Kidney (tissue), 22 donors: Measurements from ENCODE around the gene ADCYAP1. TPM values are rescaled to one million over a fixed set of nuclear protein-coding genes. Genes with fewer than 3 reads are reported as not detected.

ENCODE experiments used
- DNase-seq, 5 donors: peaks; one replicate each; pipeline ENCODE4 v3.0.0-alpha.2; 2013 to 2020
- FAIRE-seq: peaks from 2 replicates; lab custom pipeline; 2012; peaks lifted over from hg19 to GRCh38; lab: Jason Lieb, UNC
- H3K27ac ChIP-seq, 2 donors: one replicate each; pipeline ENCODE4 v1.7.0; 2013; ENCODE audit warnings: low read depth in 2 of 2, low read length in 2 of 2, inconsistent platforms in 1 of 2
- H3K27me3 ChIP-seq: one replicate; pipeline ENCODE4 v1.7.1; 2013; ENCODE audit warnings: low read length, inconsistent platforms; ENCODE audit not compliant: control insufficient read depth, insufficient read depth
- H3K36me3 ChIP-seq, 3 donors: one replicate each; pipeline versions ENCODE4 v1.7.0 to v1.7.1; 2013; ENCODE audit warnings: low read length in 3 of 3, control low read depth in 1 of 3, inconsistent platforms in 1 of 3; ENCODE audit not compliant: insufficient read depth in 3 of 3, control insufficient read depth in 2 of 3
- H3K4me1 ChIP-seq, 3 donors: one replicate each; pipeline versions ENCODE4 v1.7.0 to v1.7.1; 2013; ENCODE audit warnings: low read length in 3 of 3, inconsistent platforms in 1 of 3, low read depth in 1 of 3; ENCODE audit not compliant: control insufficient read depth in 2 of 3, insufficient read depth in 2 of 3
- H3K4me3 ChIP-seq, 3 donors: one replicate each; pipeline versions ENCODE4 v1.7.0 to v1.8.1; 2013; ENCODE audit warnings: low read length in 3 of 3, control low read depth in 1 of 3, inconsistent platforms in 1 of 3
- H3K9ac ChIP-seq, 3 donors: one replicate each; pipeline versions ENCODE4 v1.7.0 to v1.7.1; 2013; ENCODE audit warnings: low read length in 3 of 3, control low read depth in 1 of 3, inconsistent platforms in 1 of 3
- H3K9me3 ChIP-seq, 3 donors: one replicate each; pipeline versions ENCODE4 v1.7.0 to v1.7.1; 2013; ENCODE audit warnings: low read length in 3 of 3, control low read depth in 1 of 3, inconsistent platforms in 1 of 3; ENCODE audit not compliant: control insufficient read depth in 2 of 3, insufficient read depth in 1 of 3
- CTCF ChIP-seq: IDR thresholded peaks from 3 replicates; pipeline ENCODE4 v1.5.1; 2012; ENCODE audit warnings: mild to moderate bottlenecking, moderate library complexity, borderline replicate concordance; ENCODE audit not compliant: insufficient read depth; ENCODE audit errors: extremely low read depth
- intact Hi-C: fragments of 100-400 bp; cut with DNase I; formaldehyde crosslinking; loops from one replicate; pipeline ENCODE4 v1.11.1; 2022
- long read RNA-seq, 10 donors: library from polyadenylated mRNA in 1 of 10; unstranded in 1 of 10; transcript quantifications; one replicate each; pipeline ENCODE4 v2.0.0 and lab custom pipeline, GENCODE V29; 2021 to 2026
- polyA plus RNA-seq: library from polyadenylated mRNA; stranded (reverse); fragments of 350-450 nt; fragmentation: Illumina TruSeq; extraction: RNeasy Lipid Tissue Mini Kit (QIAGEN cat#74804); gene quantifications from one replicate; pipeline ENCODE4 v1.2.3, GENCODE V29; 2014; ENCODE audit warnings: low read depth, low replicate concordance; ENCODE audit not compliant: insufficient read depth
- total RNA-seq: library from RNA; stranded (reverse); fragmentation: NEBNext Ultra II Directional; extraction: Animal tissue kit (Norgen Biotek cat#: 25700); gene quantifications from one replicate; pipeline ENCODE4 v1.2.1, GENCODE V29; 2021
- donor health status: control.
- donor health status: control.
- donor health status: control.
- donor health status: control.
- donor health status: control.
- donor health status: DM: yes; HTN: yes; CAD: no.
- donor health status: Normal renal cell carcinoma (clear cell type).

ADCYAP1 gene
- 11.1 TPM for total RNA-seq
- 1.8 TPM for polyA plus RNA-seq
- long read RNA-seq, donor 1: 0 reads
- long read RNA-seq, donor 2: 0 reads
- long read RNA-seq, donor 3: 0 reads
- long read RNA-seq, donor 4: 0 reads
- long read RNA-seq, donor 5: 0 reads
- long read RNA-seq, donor 6: 0 reads
- long read RNA-seq, donor 7, partial matches to known transcripts: 0 of 2 reads
- long read RNA-seq, donor 7, other reads (novel, unspliced or antisense): 1 of 2 reads
- long read RNA-seq, donor 8: 0 reads
- long read RNA-seq, donor 9: 0 reads
- long read RNA-seq, donor 10: 0 reads

GRCh38 chr18:904218-905090 lies at the start of gene ADCYAP1:
Gene ADCYAP1 (plus strand): TSS chr18:904871. CDS start chr18:905387, 516 bp downstream.
- FAIRE-seq (no peak), DNase-seq (no peak)
- Histone ChIP-seq H3K36me3 (no peaks in the 10 kb centered on the region), H3K4me3 (no peak within 1 kb of the TSS), H3K9me3 (no peaks in the 10 kb centered on the region), H3K27me3 (peaks cover 39% of the 10 kb centered on the region), H3K27ac (no peak within 1 kb of the TSS), H3K9ac (no peak within 1 kb of the TSS), H3K4me1 (peaks cover 0 to 12% (median 0%) of the 10 kb centered on the region in 3 donors)
- intact Hi-C loops: no loop called here
- TF ChIP-seq CTCF: no peak

GRCh38 chr18:857986-858385 lies 46.7 kb upstream of the ADCYAP1 start:
- Histone ChIP-seq H3K36me3 (no peaks in the 10 kb centered on the region), H3K4me3 (no peak overlapping the region), H3K9me3 (no peaks in the 10 kb centered on the region), H3K4me1 (no peaks in the 10 kb centered on the region), H3K27me3 (no peaks in the 10 kb centered on the region), H3K27ac (no peak overlapping the region), H3K9ac (no peak overlapping the region)
- no peak for TF ChIP-seq CTCF
- intact Hi-C loops: no loop called here
- DNase-seq (no peak), FAIRE-seq (no peak)

- peak; percentile 60 to 84 (median 72) for DNase-seq
- Histone ChIP-seq H3K4me1 (no peaks in the 10 kb centered on the region), H3K27me3 (no peaks in the 10 kb centered on the region), H3K9me3 (no peaks in the 10 kb centered on the region), H3K36me3 (no peaks in the 10 kb centered on the region), H3K4me3 (no peak overlapping the region), H3K27ac (no peak overlapping the region), H3K9ac (no peak overlapping the region)
- peak; percentile 80 for FAIRE-seq
- intact Hi-C loops: loop anchor here (10.0 kb wide), 1 partner anchor 1670 kb away; no protein-coding TSS in a partner anchor
- peak; percentile 99 for TF ChIP-seq CTCF
Measured at GRCh38 chr18:864872-865273, 39.8 kb upstream of the ADCYAP1 start.
